Pancreas (tissue), 10 donors: ENCODE data around the gene ATP1B3. TPM values are rescaled to one million over a fixed set of nuclear protein-coding genes. Genes with fewer than 3 reads are reported as not detected.
A peak's percentile ranks its signal among the peaks of the same experiment; 100 is the strongest.

Experiments used
- ATAC-seq, 4 donors: fragments of 200-7000 bp; cut with Tn5 transposase; one replicate each; pipeline versions ENCODE4 v1.8.0 to v1.9.1; 2020; ENCODE audit warnings: mild to moderate bottlenecking in 4 of 4, moderate library complexity in 4 of 4
- DNase-seq, 6 donors: peaks; one replicate each; pipeline ENCODE4 v3.0.0-alpha.2; 2020
- FAIRE-seq: peaks from 2 replicates; lab custom pipeline; 2012; peaks lifted over from hg19 to GRCh38; lab: Jason Lieb, UNC
- H3K27ac ChIP-seq, 4 donors: fragments of 200-600 bp; sonication (generic); 1 replicate in 3 of 4; 2 replicates in 1 of 4; pipeline versions ENCODE4 v1.5.0 to v1.8.0; 2020
- H3K27me3 ChIP-seq, 4 donors: fragments of 200-600 bp; one replicate each; pipeline ENCODE4 v1.8.0; 2021
- H3K36me3 ChIP-seq, 3 donors: fragments of 200-600 bp; sonication (generic) in 1 of 3; one replicate each; pipeline versions ENCODE4 v1.5.0 to v1.8.0; 2020 to 2021
- H3K4me1 ChIP-seq, 3 donors: fragments of 200-600 bp; one replicate each; pipeline ENCODE4 v1.8.0; 2021
- H3K4me3 ChIP-seq, 4 donors: fragments of 200-600 bp; sonication (generic) in 2 of 4; one replicate each; pipeline versions ENCODE4 v1.5.0 to v1.8.0; 2020 to 2021
- H3K9me3 ChIP-seq, 4 donors: fragments of 200-600 bp; one replicate each; pipeline ENCODE4 v1.8.0; 2021
- WGBS, 2 donors: extraction: QIAGEN DNeasy Blood & Tissue Kit; methylation state at CpG; one replicate each; pipeline ENCODE4 v1.1.7; 2013; 5-methylcytosine and 5-hydroxymethylcytosine counted together
- intact Hi-C, 3 donors: fragments of 100-400 bp; cut with DNase I; formaldehyde crosslinking; loops; one replicate each; pipeline versions ENCODE4 v1.11.1 to v1.14.2; 2022
- polyA plus RNA-seq, 2 donors: library from polyadenylated mRNA; stranded (reverse); fragments of 200-250 nt; gene quantifications; one replicate each; pipeline ENCODE4 v1.2.3, GENCODE V29; 2013
- total RNA-seq, 6 donors: library from RNA; stranded (reverse); fragmentation: NEBNext Ultra II Directional in 4 of 6; extraction: Animal tissue kit (Norgen Biotek cat#: 25700) in 4 of 6; gene quantifications; one replicate each; pipeline versions ENCODE4 v1.2.1 to v1.2.4, GENCODE V29; 2021 to 2023
- TF ChIP-seq, protein P1 (sequence below), 4 donors: fragments of 200-600 bp; sonication (generic) in 3 of 4; IDR thresholded peaks; one replicate each; pipeline versions ENCODE4 v1.5.0 to v1.8.0; 2021; ENCODE audit warnings: antibody characterized with exemption in 4 of 4
- donor health status: healthy with polysubstance abuse.
- donor health status: DM: no; HTN: no; CAD: no; lungs with moderate emphysema.
- donor health status: DM: no; HTN: no; CAD: no.
- donor health status: control.
- donor health status: control.
- donor health status: Bipolar disorder and iron deficiency.
- donor health status: DM: yes; HTN: yes; CAD: no.
- donor health status: DM: no; HTN: no; CAD: no.
- donor health status: DM: no; HTN: no; CAD: no.
- donor health status: DM: yes; HTN: yes; CAD: no.

The ATP1B3 gene
- 10 to 100 TPM in 5 of 6 donors, 1 to 10 TPM in 1; 6.7 to 29.9 (median 17.6) TPM for total RNA-seq
- polyA plus RNA-seq = 10 to 100 TPM; 24.7 to 53.0 TPM

GRCh38 chr3:141876381-141876890 lies at the start of gene ATP1B3:
Gene ATP1B3 (plus strand): TSS chr3:141876643. CDS start chr3:141876802, 159 bp downstream.
- intact Hi-C loops = no loop called here
- H3K36me3 ChIP-seq = no peaks in the 10 kb centered on the region
- peaks cover 0 to 12% (median 10%) of the 10 kb centered on the region in 3 donors for H3K4me1 ChIP-seq
- FAIRE-seq (no peak), DNase-seq (peak; percentile 78 to 94 (median 85)), ATAC-seq (peak; percentile 86 to 90 (median 88))
- H3K4me3 ChIP-seq = peak within 1 kb of the TSS; percentile 69 to 94 (median 77)
- TF ChIP-seq, protein P1, sequence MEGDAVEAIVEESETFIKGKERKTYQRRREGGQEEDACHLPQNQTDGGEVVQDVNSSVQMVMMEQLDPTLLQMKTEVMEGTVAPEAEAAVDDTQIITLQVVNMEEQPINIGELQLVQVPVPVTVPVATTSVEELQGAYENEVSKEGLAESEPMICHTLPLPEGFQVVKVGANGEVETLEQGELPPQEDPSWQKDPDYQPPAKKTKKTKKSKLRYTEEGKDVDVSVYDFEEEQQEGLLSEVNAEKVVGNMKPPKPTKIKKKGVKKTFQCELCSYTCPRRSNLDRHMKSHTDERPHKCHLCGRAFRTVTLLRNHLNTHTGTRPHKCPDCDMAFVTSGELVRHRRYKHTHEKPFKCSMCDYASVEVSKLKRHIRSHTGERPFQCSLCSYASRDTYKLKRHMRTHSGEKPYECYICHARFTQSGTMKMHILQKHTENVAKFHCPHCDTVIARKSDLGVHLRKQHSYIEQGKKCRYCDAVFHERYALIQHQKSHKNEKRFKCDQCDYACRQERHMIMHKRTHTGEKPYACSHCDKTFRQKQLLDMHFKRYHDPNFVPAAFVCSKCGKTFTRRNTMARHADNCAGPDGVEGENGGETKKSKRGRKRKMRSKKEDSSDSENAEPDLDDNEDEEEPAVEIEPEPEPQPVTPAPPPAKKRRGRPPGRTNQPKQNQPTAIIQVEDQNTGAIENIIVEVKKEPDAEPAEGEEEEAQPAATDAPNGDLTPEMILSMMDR (IDR thresholded peaks at IDR 0.05) = no peak
- no peaks in the 10 kb centered on the region for H3K9me3 ChIP-seq
- H3K27me3 ChIP-seq = no peaks in the 10 kb centered on the region
- WGBS, 2 donors = 0 to 1% methylated on average over 44 to 69 of the region's 69 CpGs
- peak within 1 kb of the TSS; percentile 88 to 93 (median 91) for H3K27ac ChIP-seq

DNA sequence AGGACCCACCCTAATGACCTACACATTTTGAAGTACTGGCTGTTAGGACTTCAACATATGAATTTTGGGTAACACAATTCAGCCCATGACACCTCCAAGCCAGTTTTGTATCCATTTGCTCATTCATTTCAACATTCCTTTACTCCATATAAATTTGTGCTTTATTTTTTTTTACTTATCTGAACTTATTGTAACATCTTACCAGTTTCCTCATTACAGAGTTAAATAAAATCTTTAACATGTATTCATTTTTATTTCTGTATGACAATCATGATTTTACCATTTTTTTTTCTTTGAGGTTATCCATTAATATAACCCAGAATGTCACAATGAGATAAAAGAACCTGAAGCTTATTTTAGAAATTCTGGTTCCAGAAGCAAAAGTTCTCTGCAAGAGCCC lies 48.0 kb upstream of the ATP1B3 start:
- DNase-seq (no peak), ATAC-seq (no peak), FAIRE-seq (no peak)
- no peaks in the 10 kb centered on the region for H3K9me3 ChIP-seq
- intact Hi-C loops = no loop called here
- TF ChIP-seq, protein P1 (IDR thresholded peaks at IDR 0.05) = no peak
- no peaks in the 10 kb centered on the region for H3K4me1 ChIP-seq
- H3K4me3 ChIP-seq = no peak overlapping the region
- H3K36me3 ChIP-seq = no peaks in the 10 kb centered on the region
- no peak overlapping the region for H3K27ac ChIP-seq
- no peaks in the 10 kb centered on the region for H3K27me3 ChIP-seq

- Histone ChIP-seq H3K27ac (no peak overlapping the region), H3K9me3 (no peaks in the 10 kb centered on the region), H3K36me3 (no peaks in the 10 kb centered on the region), H3K4me1 (no peaks in the 10 kb centered on the region), H3K27me3 (no peaks in the 10 kb centered on the region), H3K4me3 (no peak overlapping the region)
- intact Hi-C loops = no loop called here
- WGBS, 2 donors = 6 to 7% methylated on average over 2 of the region's 2 CpGs
- ATAC-seq (peak; percentile 60 to 82 (median 79)), DNase-seq (peak in 3 of 6 donors; percentile 8 to 37 (median 20)), FAIRE-seq (no peak)
- TF ChIP-seq, protein P1 (IDR thresholded peaks at IDR 0.05) = no peak
These were observed 47.6 kb upstream of the ATP1B3 start for GRCh38 chr3:141828890-141829289.

GRCh38 chr3:141830508-141830907 lies 45.9 kb upstream of the ATP1B3 start:
- Histone ChIP-seq H3K27me3 (no peaks in the 10 kb centered on the region), H3K36me3 (no peaks in the 10 kb centered on the region), H3K4me1 (no peaks in the 10 kb centered on the region), H3K9me3 (no peaks in the 10 kb centered on the region), H3K4me3 (no peak overlapping the region), H3K27ac (no peak overlapping the region)
- ATAC-seq = no peak
- intact Hi-C loops = no loop called here
- DNase-seq = no peak
- no peak for FAIRE-seq
- 86 to 90% methylated on average over 6 of the region's 6 CpGs for WGBS, 2 donors
- TF ChIP-seq, protein P1 (IDR thresholded peaks at IDR 0.05) = no peak

DNA sequence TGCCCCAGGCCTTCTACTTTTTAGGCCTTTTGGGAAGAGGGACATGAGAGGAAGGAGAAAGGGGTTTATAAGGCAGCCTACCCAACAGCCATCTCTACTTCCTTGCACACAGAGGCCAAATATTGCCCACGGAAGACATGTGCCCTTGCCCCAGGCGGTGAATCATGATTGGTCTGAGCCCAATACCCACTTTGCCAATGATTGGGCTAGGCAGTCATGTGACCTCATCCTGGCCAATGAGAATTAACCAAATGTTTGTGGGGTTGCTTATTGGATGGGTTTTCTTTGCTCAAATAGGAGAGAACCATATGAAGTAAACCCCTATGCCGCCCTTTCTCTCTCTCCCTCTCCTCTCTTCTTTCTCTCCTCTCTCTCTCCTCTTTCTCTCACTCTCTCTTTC lies 42.2 kb upstream of the ATP1B3 start:
- WGBS, 2 donors = 92 to 95% methylated on average over 3 of the region's 3 CpGs
- DNase-seq (no peak), ATAC-seq (no peak), FAIRE-seq (no peak)
- no peaks in the 10 kb centered on the region for H3K36me3 ChIP-seq
- H3K27ac ChIP-seq = no peak overlapping the region
- no peak overlapping the region for H3K4me3 ChIP-seq
- H3K9me3 ChIP-seq = no peaks in the 10 kb centered on the region
- no peaks in the 10 kb centered on the region for H3K4me1 ChIP-seq
- TF ChIP-seq, protein P1 (IDR thresholded peaks at IDR 0.05) = no peak
- intact Hi-C loops = no loop called here
- H3K27me3 ChIP-seq = no peaks in the 10 kb centered on the region
